HG03439 (cell line): ENCODE results near the gene CHST8.

Experiments used
- ATAC-seq: cut with Tn5 transposase; IDR thresholded peaks from one replicate; pipeline ENCODE4 v1.9.1; 2021; ENCODE audit warnings: mild to moderate bottlenecking, moderate library complexity; ENCODE audit not compliant: unreplicated experiment

The CHST8 gene

DNA sequence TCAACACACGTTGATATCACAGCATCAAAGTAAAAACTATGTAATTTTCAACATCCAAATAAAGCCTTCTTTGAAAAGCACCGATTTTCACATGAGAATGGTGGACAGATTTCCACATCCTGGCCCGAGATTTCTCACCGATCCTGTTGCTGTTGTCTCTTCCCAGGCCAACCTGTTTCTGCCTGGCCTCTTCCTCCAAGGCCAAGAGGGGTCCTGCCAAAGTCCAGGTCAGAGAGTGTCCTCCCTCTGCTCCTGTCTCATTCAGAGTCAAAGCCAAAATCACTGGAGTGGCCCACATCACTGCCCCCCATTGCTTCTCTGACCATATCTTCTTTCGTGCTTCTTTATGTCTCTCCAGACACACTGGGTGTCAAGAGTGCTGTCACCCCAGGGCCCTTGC lies 49.5 kb downstream of the CHST8 start:
- no peak for ATAC-seq

GRCh38 chr19:33673258-33673875 lies 51.6 kb downstream of the CHST8 start:
- ATAC-seq, result no peak

GRCh38 chr19:33673996-33674625 lies 52.4 kb downstream of the CHST8 start:
- no peak for ATAC-seq

DNA sequence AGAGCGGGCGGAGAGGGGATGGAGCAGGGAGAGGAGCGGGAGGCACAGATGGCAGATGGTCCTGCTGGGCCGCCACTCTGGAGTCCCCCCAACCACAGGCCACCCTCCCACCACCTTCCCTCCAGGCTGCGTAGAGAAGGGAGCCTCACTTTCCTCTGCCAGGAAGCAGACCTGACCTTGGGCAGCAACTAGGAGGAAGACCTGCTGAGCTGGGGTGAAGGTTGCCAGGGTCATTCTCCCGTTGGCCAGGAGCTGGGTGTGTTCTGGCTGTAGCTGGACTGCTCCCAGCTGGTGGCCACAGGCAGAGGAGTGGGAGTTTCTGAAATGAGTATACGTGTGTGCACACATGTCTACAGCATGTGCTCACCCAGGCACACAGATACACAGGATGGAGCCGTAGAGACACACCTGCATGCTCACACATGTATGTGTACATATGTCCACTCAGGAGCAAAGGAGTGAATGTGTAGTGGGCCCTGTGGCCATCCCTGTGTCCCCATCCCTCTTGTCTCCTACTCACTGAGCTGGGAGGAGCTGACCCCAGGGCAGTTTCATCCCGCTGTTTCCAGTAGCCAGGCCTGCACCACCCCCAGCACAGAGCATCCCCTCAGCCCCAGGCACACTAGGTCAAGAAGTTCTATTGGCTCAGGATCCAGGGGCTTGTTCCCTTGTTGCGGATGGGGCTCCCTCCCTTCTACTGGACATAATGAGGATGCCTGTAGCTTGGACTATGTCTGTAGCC lies 53.0 kb downstream of the CHST8 start:
- no peak for ATAC-seq

DNA sequence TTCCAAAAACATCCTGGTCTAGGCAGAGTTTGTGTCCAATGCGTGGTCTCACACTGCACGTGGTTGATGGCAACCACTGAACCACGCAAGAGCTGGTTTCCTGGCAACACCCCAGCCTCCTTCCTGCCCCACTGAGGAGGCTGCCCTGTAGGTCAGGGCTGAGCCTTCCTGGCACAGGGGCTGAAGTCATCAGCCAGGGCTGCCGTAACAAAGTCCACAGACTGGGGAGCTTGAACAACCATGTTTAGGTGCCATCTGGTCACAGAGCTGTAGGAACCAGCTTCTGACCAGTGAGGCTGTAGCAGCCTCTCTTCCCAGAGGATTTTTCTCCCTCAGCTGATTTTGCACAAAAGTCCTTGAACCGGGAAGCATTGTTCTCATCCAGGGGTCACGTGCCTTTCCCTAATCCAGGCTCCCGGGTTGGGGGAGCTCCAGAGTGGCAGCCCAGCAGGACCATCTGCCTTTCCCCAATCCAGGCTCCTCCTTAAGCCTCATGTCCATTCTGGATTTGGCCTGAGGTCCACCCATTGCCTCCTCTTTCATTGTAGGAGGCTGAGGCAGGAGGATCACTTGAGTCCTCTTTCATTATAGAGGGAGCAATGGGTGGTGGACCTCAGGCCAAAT lies 53.9 kb downstream of the CHST8 start:
- ATAC-seq, result no peak

DNA sequence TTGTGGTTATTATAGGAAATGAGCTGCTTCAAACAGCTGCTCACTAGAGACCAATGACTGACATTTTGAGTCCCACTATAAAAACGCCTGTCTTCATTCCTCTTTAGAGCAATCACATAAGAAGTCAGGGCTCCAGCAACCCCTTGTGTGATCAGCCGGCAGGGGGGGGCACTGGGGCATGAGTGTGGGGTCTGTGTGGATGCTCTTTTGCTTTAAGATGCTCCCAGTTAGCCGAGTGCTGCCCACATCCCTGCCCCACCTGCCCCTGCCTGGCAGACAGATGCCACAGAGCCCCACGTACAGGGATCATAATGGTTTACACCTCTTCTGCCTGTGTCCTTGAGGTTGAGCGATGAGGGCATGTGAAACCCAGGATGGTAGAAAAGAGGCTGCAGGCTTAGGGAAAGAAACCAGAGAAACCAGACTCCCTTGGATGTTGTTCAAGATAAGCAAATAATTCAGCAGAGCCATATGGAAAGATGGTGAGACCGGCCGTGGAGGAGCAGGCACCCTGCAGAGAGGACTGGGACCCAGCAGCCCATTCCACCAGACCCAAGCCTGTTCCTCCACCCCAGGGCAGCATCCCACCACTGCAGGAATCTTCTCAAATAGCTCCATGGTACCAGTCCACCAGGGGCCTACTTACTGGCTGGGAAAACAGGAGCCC lies 55.4 kb downstream of the CHST8 start:
- no peak for ATAC-seq

DNA sequence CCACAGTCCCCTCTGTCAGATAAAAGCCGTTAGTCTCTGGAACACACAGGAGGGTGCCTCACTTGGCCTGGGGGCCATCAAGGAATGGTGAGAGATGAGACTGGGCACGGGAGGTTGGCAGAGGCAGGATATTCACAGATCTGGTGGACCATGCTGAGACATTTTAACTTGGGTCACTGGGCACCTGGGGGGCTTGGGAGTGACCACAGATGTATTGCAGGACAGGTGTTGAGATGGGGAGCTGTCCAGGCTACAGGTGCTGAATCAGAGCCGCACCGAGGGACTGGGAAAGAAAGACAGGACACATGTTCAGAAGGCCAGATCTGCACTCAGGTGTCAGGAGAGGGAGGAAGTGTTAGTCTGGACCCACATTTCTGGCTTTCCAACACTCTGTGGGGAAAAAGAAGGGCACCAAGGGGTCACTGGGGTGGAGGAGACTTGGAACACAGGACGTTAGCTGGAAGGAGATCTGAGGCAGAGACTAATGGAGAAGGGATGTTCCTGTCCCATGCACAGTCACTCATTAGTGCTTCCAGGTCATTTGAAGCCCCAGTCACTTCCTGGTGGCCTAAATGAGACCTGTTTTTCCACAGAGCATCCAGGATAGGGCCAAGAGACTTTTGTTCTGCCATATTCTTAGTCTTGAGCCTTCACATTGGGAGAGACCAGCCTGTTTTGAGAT lies 56.1 kb downstream of the CHST8 start:
- no peak for ATAC-seq

DNA sequence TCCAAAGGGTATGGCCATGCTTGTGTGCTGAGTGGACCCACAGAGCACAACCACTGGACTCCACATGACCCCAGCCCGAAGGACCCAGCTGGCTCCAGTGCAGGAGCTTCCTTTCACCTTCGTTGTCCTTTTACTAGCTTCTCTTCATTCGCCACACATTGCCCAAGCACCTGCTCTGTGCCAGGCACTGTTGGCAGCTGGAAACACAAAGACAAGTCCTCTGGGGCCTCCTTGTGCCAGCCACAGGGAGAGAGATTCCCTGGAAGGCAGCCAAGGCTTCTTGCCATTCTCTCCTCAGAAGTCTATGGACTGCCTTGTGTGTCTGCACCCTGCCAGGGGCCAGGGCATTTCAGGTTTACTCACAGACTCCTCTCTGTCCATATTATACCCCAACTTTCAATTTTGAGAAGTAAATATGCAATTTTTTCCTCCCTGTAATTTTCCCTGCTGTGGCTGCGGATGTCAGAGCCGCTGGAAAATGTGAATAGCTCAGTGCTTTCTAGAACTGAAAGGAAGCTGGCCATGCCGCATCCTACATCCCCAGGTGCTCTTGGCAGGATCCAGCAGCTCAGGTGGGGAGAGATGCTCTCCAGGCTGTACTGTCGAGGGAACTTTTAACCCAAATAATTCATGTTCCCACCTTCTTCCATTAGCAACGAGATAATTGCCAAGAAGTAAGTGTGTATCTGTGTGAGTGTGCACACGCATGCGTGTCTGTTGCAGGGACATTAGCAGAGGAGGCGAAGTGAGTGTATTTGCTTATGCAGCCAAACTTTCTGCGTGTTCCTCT lies 57.2 kb downstream of the CHST8 start:
- ATAC-seq, result no peak

DNA sequence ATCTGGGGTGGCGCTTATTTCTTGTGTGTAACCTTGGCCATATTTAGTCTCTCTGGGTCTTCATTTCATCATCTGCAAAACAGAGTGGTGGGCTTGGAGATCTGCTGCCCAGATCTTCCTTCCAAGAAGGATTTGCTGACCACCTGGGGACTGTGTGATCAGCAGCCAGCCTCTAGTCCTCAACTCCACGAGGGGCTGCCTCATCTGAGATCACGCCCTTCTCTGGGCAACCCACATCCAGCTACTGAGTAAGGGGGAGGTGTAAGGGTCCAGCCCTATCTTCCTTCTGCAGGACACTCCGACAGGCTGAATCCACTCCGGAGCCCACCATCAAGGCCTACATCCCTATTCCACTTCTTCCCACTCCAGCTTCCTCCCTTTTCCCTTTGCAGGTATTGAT lies 57.9 kb downstream of the CHST8 start:
- no peak for ATAC-seq

- no peak for ATAC-seq
Observed at GRCh38 chr19:33681081-33681680, 59.4 kb downstream of the CHST8 start.

DNA sequence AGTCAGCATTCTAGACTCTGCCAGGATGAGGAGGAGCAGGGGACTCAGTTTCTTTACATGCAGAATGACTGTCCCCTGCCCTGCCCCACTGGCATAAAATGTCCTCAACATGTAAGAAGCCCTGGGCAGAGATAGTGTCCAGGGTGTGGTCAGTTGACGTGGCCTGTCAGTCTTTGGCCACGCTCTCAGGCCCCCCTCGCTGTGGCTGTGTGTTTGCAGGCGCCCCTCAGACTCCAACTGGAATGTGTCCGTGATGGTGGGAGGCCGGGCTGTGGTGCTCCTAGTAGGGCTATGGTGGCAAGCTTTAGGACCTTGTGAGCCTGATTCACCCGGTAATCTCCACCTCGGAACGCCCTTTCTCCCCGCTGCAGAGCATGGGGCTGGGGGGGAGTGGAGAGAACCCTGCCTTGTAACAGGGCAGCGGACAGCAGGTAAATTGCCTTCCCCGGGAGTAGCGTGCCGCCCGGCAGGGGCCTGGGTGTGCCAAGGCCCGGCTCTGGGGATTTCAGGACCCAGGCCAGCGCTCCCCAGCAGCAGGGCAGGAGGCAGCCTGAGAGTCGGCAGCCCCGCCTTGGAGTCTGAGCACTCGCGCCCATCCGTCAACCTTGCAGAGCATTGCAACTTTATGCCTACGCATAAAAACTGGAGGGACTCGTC lies 62.3 kb downstream of the CHST8 start:
- ATAC-seq, result no peak

GRCh38 chr19:33684538-33685232 lies 62.9 kb downstream of the CHST8 start:
- ATAC-seq, result no peak

- ATAC-seq, result no peak
Observed at GRCh38 chr19:33685541-33685940, 63.8 kb downstream of the CHST8 start.

- ATAC-seq, result no peak
Observed at GRCh38 chr19:33686262-33686661, 64.5 kb downstream of the CHST8 start.

DNA sequence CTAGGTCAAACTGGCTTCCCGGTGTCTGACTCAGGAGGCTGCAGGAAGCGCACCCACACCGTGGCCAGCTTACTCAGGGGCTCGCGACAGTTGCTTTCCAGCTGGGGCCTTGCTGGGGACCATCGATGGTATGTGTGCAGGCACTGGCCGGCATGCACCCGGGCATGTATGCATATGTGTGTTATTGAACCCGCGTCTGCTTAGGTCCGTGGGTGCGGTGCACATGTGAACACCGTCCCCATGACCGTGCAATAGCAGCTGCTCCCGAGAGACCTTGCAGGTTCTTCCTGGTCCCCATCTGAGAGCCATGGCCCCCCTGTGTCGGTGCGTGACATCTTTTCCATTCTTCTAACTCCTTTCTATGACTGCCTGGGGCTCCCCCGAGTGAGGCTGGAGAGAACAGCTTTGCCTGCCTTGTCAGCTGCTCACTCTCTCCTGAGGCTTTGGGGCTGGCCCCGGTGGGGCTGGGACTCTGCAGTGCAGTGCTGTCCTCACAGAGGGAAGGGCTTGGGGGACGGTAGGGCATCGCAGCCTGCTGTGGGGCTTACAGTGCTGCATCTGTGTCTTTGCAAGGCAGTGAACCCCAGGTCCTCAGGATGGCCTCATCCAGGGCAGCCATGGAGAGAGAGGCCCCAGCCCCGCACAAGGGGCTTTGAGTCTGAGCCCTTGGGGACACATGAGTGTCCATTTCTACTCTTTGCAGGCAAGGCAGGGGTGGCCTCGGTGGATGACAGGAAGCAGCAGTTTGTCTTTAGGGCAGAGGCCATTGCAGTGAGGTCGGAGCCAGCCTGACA lies 65.1 kb downstream of the CHST8 start:
- ATAC-seq, result no peak

GRCh38 chr19:33687481-33688170 lies 65.9 kb downstream of the CHST8 start:
- no peak for ATAC-seq
